Keratinocyte (primary cell): ENCODE results near the gene SELPLG.

ENCODE experiments used
- CTCF ChIP-seq, 3 experiments: IDR thresholded peaks in 1 of 3; conservative IDR thresholded peaks in 1 of 3; optimal IDR thresholded peaks in 1 of 3; 2 replicates in 2 of 3; 3 replicates in 1 of 3; pipeline versions ENCODE3 to v1.5.1; 2011; ENCODE audit warnings: low read length in 3 of 3, mild to moderate bottlenecking in 3 of 3, moderate library complexity in 2 of 3, control low read depth in 1 of 3, inconsistent platforms in 1 of 3; ENCODE audit not compliant: insufficient read depth in 2 of 3; ENCODE audit errors: extremely low read depth in 1 of 3
- EZH2 ChIP-seq: IDR thresholded peaks from one replicate; pipeline ENCODE4 v1.6.1; 2012; ENCODE audit warnings: inconsistent platforms, mild to moderate bottlenecking, low read length, moderate library complexity

GRCh38 chr12:108668063-108668462, 34.4 kb upstream of the SELPLG start:
- TF ChIP-seq CTCF (optimal IDR thresholded peaks at IDR 0.05 in 1 of 3, IDR thresholded peaks at IDR 0.05 in 1 of 3, conservative IDR thresholded peaks at IDR 0.05 in 1 of 3; ENCODE audit: extremely low read depth in 1 of 3, insufficient read depth in 2 of 3, low read length in 3 of 3) (no peak), EZH2 (no peak)
